H9 (cell line): ENCODE data around the gene LRP1-AS. TPM values are rescaled to one million over a fixed set of nuclear protein-coding genes. Genes with fewer than 3 reads are reported as not detected.

ENCODE experiments used
- DNase-seq: peaks from one replicate; pipeline ENCODE4 v3.0.0-alpha.2; 2017
- H2AFZ ChIP-seq: one replicate; pipeline ENCODE4 v1.6.1; 2013; ENCODE audit warnings: mild to moderate bottlenecking, low read length, control low read depth, moderate library complexity
- H2AK5ac ChIP-seq: 2 replicates; pipeline ENCODE4 v1.6.1; 2013; ENCODE audit warnings: low read length, control low read depth, mixed read lengths; ENCODE audit not compliant: insufficient read length
- H2BK120ac ChIP-seq: one replicate; pipeline ENCODE4 v1.6.1; 2013; ENCODE audit warnings: low read depth, mild to moderate bottlenecking, low read length, control low read depth, inconsistent platforms; ENCODE audit not compliant: poor library complexity, severe bottlenecking
- H2BK12ac ChIP-seq: 2 replicates; pipeline ENCODE4 v1.6.1; 2013; ENCODE audit warnings: low read length, control low read depth, mixed read lengths, low read depth; ENCODE audit not compliant: insufficient read length
- H2BK15ac ChIP-seq: 2 replicates; pipeline ENCODE4 v1.6.1; 2013; ENCODE audit warnings: low read depth, low read length, control low read depth
- H2BK20ac ChIP-seq: one replicate; pipeline ENCODE4 v1.6.1; 2013; ENCODE audit warnings: low read depth, mild to moderate bottlenecking, low read length, control low read depth, inconsistent platforms; ENCODE audit not compliant: poor library complexity, severe bottlenecking
- H2BK5ac ChIP-seq: 2 replicates; pipeline ENCODE4 v1.6.1; 2013; ENCODE audit warnings: low read length, control low read depth, mixed read lengths; ENCODE audit not compliant: insufficient read length
- H3K14ac ChIP-seq: 2 replicates; pipeline ENCODE4 v1.6.1; 2013; ENCODE audit warnings: low read length, control low read depth; ENCODE audit not compliant: insufficient read depth
- H3K18ac ChIP-seq: 2 replicates; pipeline ENCODE4 v1.6.1; 2013; ENCODE audit warnings: low read depth, mild to moderate bottlenecking, mixed read lengths, low read length, control low read depth; ENCODE audit not compliant: insufficient read length
- H3K23ac ChIP-seq: 2 replicates; pipeline ENCODE4 v1.6.1; 2013; ENCODE audit warnings: low read length, control low read depth, mixed read lengths, low read depth; ENCODE audit not compliant: insufficient read length
- H3K23me2 ChIP-seq: 2 replicates; pipeline ENCODE4 v1.6.1; 2013; ENCODE audit warnings: low read depth, mild to moderate bottlenecking, mixed read lengths, low read length, control low read depth; ENCODE audit not compliant: insufficient read length, poor library complexity, severe bottlenecking
- H3K27ac ChIP-seq: 2 replicates; pipeline ENCODE4 v1.5.1; 2013; ENCODE audit warnings: low read length, control low read depth, mixed read lengths, low read depth; ENCODE audit not compliant: insufficient read length
- H3K27me3 ChIP-seq: 2 replicates; pipeline ENCODE4 v1.6.1; 2013; ENCODE audit warnings: low read length, control low read depth, inconsistent platforms; ENCODE audit not compliant: insufficient read depth
- H3K4ac ChIP-seq: 2 replicates; pipeline ENCODE4 v1.6.1; 2013; ENCODE audit warnings: low read depth, mild to moderate bottlenecking, control low read depth, inconsistent platforms, low read length, moderate library complexity
- H3K4me1 ChIP-seq: 2 replicates; pipeline ENCODE4 v1.6.1; 2013; ENCODE audit warnings: low read length, control low read depth, inconsistent platforms; ENCODE audit not compliant: insufficient read depth
- H3K4me2 ChIP-seq: 2 replicates; pipeline ENCODE4 v1.6.1; 2013; ENCODE audit warnings: low read length, control low read depth, mixed read lengths; ENCODE audit not compliant: insufficient read length, insufficient read depth
- H3K56ac ChIP-seq: 2 replicates; pipeline ENCODE4 v1.6.1; 2013; ENCODE audit warnings: low read depth, mild to moderate bottlenecking, mixed read lengths, low read length, control low read depth; ENCODE audit not compliant: insufficient read length
- H3K79me1 ChIP-seq: 2 replicates; pipeline ENCODE4 v1.6.1; 2013; ENCODE audit warnings: low read depth, mild to moderate bottlenecking, moderate library complexity, low read length, control low read depth, inconsistent platforms; ENCODE audit not compliant: insufficient read depth, poor library complexity, severe bottlenecking
- H3K79me2 ChIP-seq: 2 replicates; pipeline ENCODE4 v1.6.1; 2013; ENCODE audit warnings: low read length, control low read depth, inconsistent platforms; ENCODE audit not compliant: insufficient read depth
- H3K9ac ChIP-seq: 2 replicates; pipeline ENCODE4 v1.6.1; 2013; ENCODE audit warnings: low read length, control low read depth, mixed read lengths; ENCODE audit not compliant: insufficient read length; ENCODE audit errors: extremely low read depth
- H3K9me3 ChIP-seq: one replicate; pipeline ENCODE4 v1.6.1; 2013; ENCODE audit warnings: low read depth, low read length, inconsistent platforms; ENCODE audit not compliant: control insufficient read depth
- H3T11ph ChIP-seq: one replicate; pipeline ENCODE4 v1.6.1; 2013; ENCODE audit warnings: mild to moderate bottlenecking, low read length, control low read depth, inconsistent platforms
- H4K20me1 ChIP-seq: one replicate; pipeline ENCODE4 v1.6.1; 2013; ENCODE audit not compliant: control insufficient read depth, insufficient read length, insufficient read depth
- H4K5ac ChIP-seq: 2 replicates; pipeline ENCODE4 v1.6.1; 2013; ENCODE audit warnings: low read depth, mild to moderate bottlenecking, mixed read lengths, low read length, control low read depth; ENCODE audit not compliant: insufficient read length
- H4K8ac ChIP-seq: replicated peaks from 2 replicates; pipeline ENCODE4 v1.6.1; 2013; ENCODE audit warnings: low read length, control low read depth, mixed read lengths, low read depth; ENCODE audit not compliant: insufficient read length
- H4K91ac ChIP-seq: 2 replicates; pipeline ENCODE4 v1.6.1; 2013; ENCODE audit warnings: low read depth, mild to moderate bottlenecking, moderate library complexity, mixed read lengths, low read length, control low read depth; ENCODE audit not compliant: insufficient read length
- H3K27ac Mint-ChIP-seq, 3 experiments: 2 replicates in 2 of 3; 3 replicates in 1 of 3; pipeline ENCODE4 v1.8.0; 2020 to 2021; ENCODE audit warnings: mixed read lengths in 3 of 3, mild to moderate bottlenecking in 1 of 3, moderate library complexity in 1 of 3
- H3K27me3 Mint-ChIP-seq: 2 replicates; pipeline ENCODE4 v1.8.0; 2021; ENCODE audit warnings: low read depth, mild to moderate bottlenecking, moderate library complexity, mixed read lengths
- H3K36me3 Mint-ChIP-seq, 3 experiments: 2 replicates in 2 of 3; 3 replicates in 1 of 3; pipeline ENCODE4 v1.8.0; 2020 to 2021; ENCODE audit warnings: low read depth in 3 of 3, mixed read lengths in 3 of 3; ENCODE audit not compliant: insufficient read depth in 1 of 3
- H3K4me1 Mint-ChIP-seq, 2 experiments: 2 replicates each; pipeline ENCODE4 v1.8.0; 2020; ENCODE audit warnings: mixed read lengths in 2 of 2
- H3K4me3 Mint-ChIP-seq, 2 experiments: 2 replicates in 1 of 2; 3 replicates in 1 of 2; pipeline ENCODE4 v1.8.0; 2020 to 2021; ENCODE audit warnings: mild to moderate bottlenecking in 2 of 2, mixed read lengths in 2 of 2, moderate library complexity in 1 of 2
- H3K9me3 Mint-ChIP-seq, 2 experiments: 2 replicates in 1 of 2; 3 replicates in 1 of 2; pipeline ENCODE4 v1.8.0; 2020; ENCODE audit warnings: mild to moderate bottlenecking in 2 of 2, mixed read lengths in 2 of 2, moderate library complexity in 1 of 2
- CTCF ChIP-seq: fragments of 200-600 bp; sonication (generic); conservative IDR thresholded peaks from 3 replicates; pipeline ENCODE4 v1.8.0; 2021; ENCODE audit warnings: antibody characterized with exemption, mild to moderate bottlenecking
- WGBS: extraction: QIAGEN DNeasy Blood & Tissue Kit; methylation state at CpG from one replicate; pipeline ENCODE4 v1.1.7; 2013; ENCODE audit warnings: missing lambda C conversion rate, low lambda C conversion rate, mixed read lengths; ENCODE audit not compliant: insufficient read length; ENCODE audit errors: extremely low coverage; 5-methylcytosine and 5-hydroxymethylcytosine counted together
- total RNA-seq: library from RNA; stranded (reverse); gene quantifications from 2 replicates; pipeline ENCODE4 v1.2.1, GENCODE V29; 2021

Gene LRP1-AS
- total RNA-seq, 1 experiment from 2014 or later: not detected

DNA sequence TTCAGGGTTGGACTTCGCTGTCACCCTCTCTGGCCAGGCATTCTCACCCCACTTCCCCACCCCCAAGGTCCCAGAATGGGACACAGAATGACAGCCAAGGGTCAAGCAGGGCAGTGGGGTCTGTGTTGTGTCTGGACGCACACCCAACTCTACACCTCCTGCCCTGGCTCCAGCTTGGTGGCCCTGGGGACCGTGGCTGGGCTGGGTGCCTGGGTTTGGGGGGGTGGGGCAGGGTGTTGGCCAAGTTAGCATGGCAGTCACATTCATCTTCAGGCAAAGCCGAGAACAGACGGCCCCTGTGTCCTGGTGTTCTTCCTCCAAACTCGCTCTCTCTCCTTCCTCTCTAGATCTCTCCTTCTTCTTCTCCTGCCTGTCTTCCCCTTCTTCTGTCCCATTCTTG is 13.5 kb downstream of the LRP1-AS start:
- no peak for DNase-seq
- Mint-ChIP-seq H3K4me1 (peaks cover 71 to 77% of the 10 kb centered on the region in 2 experiments), H3K36me3 (peaks cover 0 to 20% (median 7%) of the 10 kb centered on the region in 3 experiments; a peak in 5 of 7 replicates), H3K27ac (peak overlapping the region; percentile 61 to 96 (median 94); a peak in 6 of 7 replicates), H3K9me3 (no peaks in the 10 kb centered on the region), H3K4me3 (peak overlapping the region in 1 of 2 experiments; percentile 28; a peak in 2 of 5 replicates), H3K27me3 (no peaks in the 10 kb centered on the region)
- WGBS: no CpG with 5 or more reads among the region's 6 CpGs
- H3K4me1 ChIP-seq: peaks cover 31% of the 10 kb centered on the region
- H3K79me1 ChIP-seq: peaks cover 15% of the 10 kb centered on the region
- H3K27ac ChIP-seq: no peak overlapping the region
- no peak overlapping the region for H3K9ac ChIP-seq
- no peak overlapping the region for H3K18ac ChIP-seq
- H3T11ph ChIP-seq: no peak overlapping the region
- peaks cover 3% of the 10 kb centered on the region for H3K23me2 ChIP-seq
- no peak overlapping the region for H3K4ac ChIP-seq
- H4K5ac ChIP-seq: no peak overlapping the region
- TF ChIP-seq CTCF: no peak
- no peak overlapping the region for H2AK5ac ChIP-seq
- H2BK12ac ChIP-seq: no peak overlapping the region
- H3K56ac ChIP-seq: no peak overlapping the region
- H3K4me2 ChIP-seq: peak overlapping the region; percentile 13
- H2AFZ ChIP-seq: no peak overlapping the region
- no peak overlapping the region for H4K8ac ChIP-seq
- H3K14ac ChIP-seq: peak overlapping the region; percentile 60; the same call in 1 of the 2 replicates
- H2BK20ac ChIP-seq: no peak overlapping the region
- H2BK120ac ChIP-seq: no peak overlapping the region
- no peak overlapping the region for H3K23ac ChIP-seq
- H2BK5ac ChIP-seq: no peak overlapping the region
- H3K9me3 ChIP-seq: no peaks in the 10 kb centered on the region
- no peak overlapping the region for H4K91ac ChIP-seq
- no peaks in the 10 kb centered on the region for H3K27me3 ChIP-seq
- H3K79me2 ChIP-seq: peaks cover 26% of the 10 kb centered on the region; the same call in 1 of the 2 replicates
- H4K20me1 ChIP-seq: no peaks in the 10 kb centered on the region
- no peak overlapping the region for H2BK15ac ChIP-seq
